Measurements from ENCODE around the gene PSMC1.

- TF ChIP-seq EP300 (conservative IDR thresholded peaks at IDR 0.05; ENCODE audit: poor library complexity, severe bottlenecking) (no peak), CTCF (IDR thresholded peaks at IDR 0.05; ENCODE audit: poor library complexity, severe bottlenecking) (no peak), REST (IDR thresholded peaks at IDR 0.05; ENCODE audit: borderline replicate concordance) (no peak), RAD21 (conservative IDR thresholded peaks at IDR 0.05) (no peak)
Measured at GRCh38 chr14:90272523-90272922, 16.2 kb downstream of the PSMC1 start.
